Measurements from ENCODE around the gene GPRC5A. TPM values are rescaled to one million over a fixed set of nuclear protein-coding genes. Genes with fewer than 3 reads are reported as not detected.
A peak's percentile ranks its signal among the peaks of the same experiment; 100 is the strongest.

The GPRC5A gene
- total and polyA plus RNA-seq, 2 of the 4 experiments (the other 2 are of a cell fraction) = 49.6 to 201 TPM

DNA sequence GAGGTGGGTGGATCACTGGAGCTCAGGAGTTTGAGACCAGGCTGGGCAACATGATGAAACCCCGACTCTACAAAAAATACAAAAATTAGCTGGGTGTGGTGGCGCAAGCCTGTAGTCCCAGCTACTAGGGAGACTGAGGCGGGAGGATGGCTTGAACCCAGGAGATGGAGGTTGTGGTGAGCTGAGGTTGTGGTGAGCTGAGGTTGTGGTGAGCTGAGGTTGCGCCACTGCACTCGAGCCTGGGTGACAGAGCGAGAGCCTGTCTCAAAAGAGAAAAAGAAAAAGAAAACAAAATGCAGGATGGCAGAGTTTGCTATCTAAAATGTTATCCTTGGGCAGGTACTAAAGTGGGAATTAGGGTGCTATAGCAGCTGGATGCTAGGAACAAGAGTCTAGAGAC lies 10.8 kb upstream of the GPRC5A start:
- Histone ChIP-seq H3K14ac (replicated peaks; ENCODE audit: low read depth, low read length) (peak overlapping the region; percentile 81), H3K27ac (ENCODE audit: insufficient read depth, low read length) (peak overlapping the region; percentile 46; the same call in 1 of the 2 replicates), H2AFZ (replicated peaks; ENCODE audit: low read length, poor library complexity) (no peak overlapping the region), H3K9ac (ENCODE audit: low read depth, low read length) (no peak overlapping the region), H4K5ac (ENCODE audit: low read depth, low read length) (peak overlapping the region; percentile 52; the same call in 1 of the 2 replicates), H2BK5ac (ENCODE audit: low read depth, low read length, poor library complexity, severe bottlenecking) (peak overlapping the region; percentile 86), H3K4me3 (ENCODE audit: insufficient read depth, low read depth, low read length) (no peak overlapping the region), H3K9me3 (ENCODE audit: control insufficient read depth, insufficient read depth, low read length) (no peaks in the 10 kb centered on the region), H2AK5ac (ENCODE audit: low read depth, low read length) (peak overlapping the region; percentile 95), H4K8ac (ENCODE audit: low read depth in 2 of 2, low read length in 2 of 2) (peak overlapping the region; percentile 42 to 77; a peak in 3 of 4 replicates), H3K4me1 (ENCODE audit: control insufficient read depth, insufficient read depth, low read length) (peaks cover 16% of the 10 kb centered on the region), H3K79me1 (ENCODE audit: low read depth in 1 of 2, low read length in 2 of 2) (peaks cover 5 to 18% of the 10 kb centered on the region in 2 experiments; a peak in 2 of 4 replicates), H2BK20ac (ENCODE audit: low read depth, low read length) (peak overlapping the region; percentile 86), H2BK120ac (ENCODE audit: low read depth, low read length) (peak overlapping the region; percentile 94), H3K23ac (ENCODE audit: low read depth, low read length) (peak overlapping the region; percentile 83), H3K27me3 (ENCODE audit: control insufficient read depth, insufficient read depth, low read length) (no peaks in the 10 kb centered on the region), H4K20me1 (ENCODE audit: insufficient read depth, low read length) (no peaks in the 10 kb centered on the region), H3K56ac (ENCODE audit: extremely low read depth, insufficient read depth, low read length) (no peak overlapping the region; the same call in 1 of the 2 replicates), H3K18ac (ENCODE audit: low read depth, low read length) (peak overlapping the region; percentile 86; the same call in 1 of the 2 replicates), H2AK9ac (replicated peaks; ENCODE audit: low read depth, low read length, poor library complexity) (peak overlapping the region; percentile 34), H3K36me3 (ENCODE audit: control insufficient read depth, insufficient read depth, low read length) (no peaks in the 10 kb centered on the region), H4K91ac (ENCODE audit: insufficient read depth, low read depth, low read length) (peak overlapping the region; percentile 54), H2BK15ac (ENCODE audit: low read depth, low read length) (peak overlapping the region; percentile 87; the same call in 2 of the 3 replicates), H3K4me2 (ENCODE audit: low read depth, low read length) (no peak overlapping the region), H3K9me1 (ENCODE audit: insufficient read depth, low read length) (peaks cover 10% of the 10 kb centered on the region), H3K4ac (ENCODE audit: low read depth, low read length) (peak overlapping the region; percentile 73)
- intact Hi-C loops (cut with micrococcal nuclease) = no loop called here
- in situ Hi-C loops (cut with MboI; ENCODE audit: low sequenced_read_pairs) = loop anchor here (10.0 kb wide), 1 partner anchor 46 kb away; no protein-coding TSS in a partner anchor
- no TSS peak for BruUV-seq (replicated peaks)
- DNase-seq (no peak), ATAC-seq (ENCODE audit: low read depth) (no peak)
- TF ChIP-seq POLR2A (IDR thresholded peaks at IDR 0.05; ENCODE audit: low read depth, low read length) = no peak
- peak; percentile 15; the same call in 1 of the 2 replicates for TF ChIP-seq CEBPB (IDR thresholded peaks at IDR 0.05; ENCODE audit: low read depth, low read length)
- POLR2A ChIA-PET (ENCODE audit: unreplicated experiment) = no interaction called here
- CTCF ChIA-PET = no interaction called here
- 100% methylated on average over 4 of the region's 6 CpGs; no CpG with 5 or more reads in 1 of the 2 experiments for WGBS, 2 experiments (ENCODE audit: extremely low coverage in 2 of 2, insufficient read length in 1 of 2)
- dilution Hi-C loops (cut with HindIII; ENCODE audit: low sequenced_read_pairs, unreplicated experiment) = no loop called here
